Hepatocyte (in vitro differentiated cells): ENCODE data around the gene FERMT3. TPM values are rescaled to one million over a fixed set of nuclear protein-coding genes. Genes with fewer than 3 reads are reported as not detected.
A peak's percentile ranks its signal among the peaks of the same experiment; 100 is the strongest.

Experiments used
- DNase-seq: peaks from one replicate; pipeline ENCODE4 v3.0.0-alpha.2; 2016; ENCODE audit warnings: low spot score
- H2AFZ ChIP-seq: fragments of 200-600 bp; sonication (generic); 2 replicates; pipeline ENCODE4 v1.6.0; 2016; ENCODE audit warnings: antibody characterized with exemption, mild to moderate bottlenecking
- H3K27ac ChIP-seq: fragments of 200-600 bp; sonication (generic); 2 replicates; pipeline ENCODE4 v1.5.1; 2016; ENCODE audit warnings: mild to moderate bottlenecking
- H3K27me3 ChIP-seq: fragments of 200-600 bp; sonication (generic); 2 replicates; pipeline ENCODE4 v1.6.1; 2016
- H3K36me3 ChIP-seq: fragments of 200-600 bp; sonication (generic); replicated peaks from 2 replicates; pipeline ENCODE4 v1.5.1; 2016; ENCODE audit warnings: low read depth; ENCODE audit not compliant: insufficient read depth
- H3K4me1 ChIP-seq: fragments of 200-600 bp; sonication (generic); 2 replicates; pipeline ENCODE4 v1.5.1; 2016; ENCODE audit warnings: mild to moderate bottlenecking, moderate library complexity; ENCODE audit not compliant: insufficient read depth
- H3K4me2 ChIP-seq: fragments of 200-600 bp; sonication (generic); 2 replicates; pipeline ENCODE4 v1.6.0; 2016
- H3K4me3 ChIP-seq: fragments of 200-600 bp; sonication (generic); 2 replicates; pipeline ENCODE4 v1.5.1; 2016; ENCODE audit warnings: mild to moderate bottlenecking
- H3K79me2 ChIP-seq: fragments of 200-600 bp; sonication (generic); 2 replicates; pipeline ENCODE4 v1.6.0; 2017; ENCODE audit warnings: mild to moderate bottlenecking
- H3K9me2 ChIP-seq: fragments of 200-600 bp; sonication (generic); replicated peaks from 2 replicates; pipeline ENCODE4 v1.6.0; 2017; ENCODE audit warnings: mild to moderate bottlenecking; ENCODE audit not compliant: insufficient read depth
- H3K9me3 ChIP-seq: fragments of 200-600 bp; sonication (generic); 2 replicates; pipeline ENCODE4 v1.5.1; 2016; ENCODE audit warnings: low read depth, mild to moderate bottlenecking
- H4K20me1 ChIP-seq: fragments of 200-600 bp; sonication (generic); 2 replicates; pipeline ENCODE4 v1.6.0; 2016; ENCODE audit warnings: mild to moderate bottlenecking; ENCODE audit not compliant: insufficient read depth, poor library complexity, severe bottlenecking
- EZH2 ChIP-seq: fragments of 200-600 bp; sonication (generic); IDR thresholded peaks from 2 replicates; pipeline ENCODE4 v1.6.1; 2016; ENCODE audit warnings: antibody characterized with exemption, mild to moderate bottlenecking, borderline replicate concordance
- EZH2phosphoT487 ChIP-seq: fragments of 200-600 bp; sonication (generic); IDR thresholded peaks from one replicate; pipeline ENCODE4 v1.6.1; 2018; ENCODE audit warnings: antibody characterized with exemption, mild to moderate bottlenecking, low read depth, moderate library complexity; ENCODE audit not compliant: unreplicated experiment, severe bottlenecking
- WGBS: methylation state at CpG from one replicate; pipeline ENCODE4 v1.1.6; 2016; ENCODE audit warnings: low lambda C conversion rate; ENCODE audit errors: missing lambda C conversion rate; 5-methylcytosine and 5-hydroxymethylcytosine counted together
- polyA plus RNA-seq: library from polyadenylated mRNA; unstranded; fragments of >200 nt; fragmentation: Nextera tagmentation; extraction: Ambion mirVana; gene quantifications from 2 replicates; pipeline ENCODE4 v1.2.1, GENCODE V29; 2016
- total RNA-seq: library from RNA; depleted of rRNA; stranded (reverse); fragments of >200 nt; gene quantifications from 2 replicates; pipeline ENCODE4 v1.2.3, GENCODE V29; 2014
- TF ChIP-seq, protein P1 (sequence below): fragments of 200-600 bp; sonication (generic); IDR thresholded peaks from 2 replicates; pipeline ENCODE4 v1.5.1; 2016; ENCODE audit warnings: antibody characterized with exemption, mild to moderate bottlenecking; ENCODE audit not compliant: poor library complexity

FERMT3 gene
- total and polyA plus RNA-seq, 2 experiments from 2014 or later = 1.6 TPM; not detected in 1

DNA sequence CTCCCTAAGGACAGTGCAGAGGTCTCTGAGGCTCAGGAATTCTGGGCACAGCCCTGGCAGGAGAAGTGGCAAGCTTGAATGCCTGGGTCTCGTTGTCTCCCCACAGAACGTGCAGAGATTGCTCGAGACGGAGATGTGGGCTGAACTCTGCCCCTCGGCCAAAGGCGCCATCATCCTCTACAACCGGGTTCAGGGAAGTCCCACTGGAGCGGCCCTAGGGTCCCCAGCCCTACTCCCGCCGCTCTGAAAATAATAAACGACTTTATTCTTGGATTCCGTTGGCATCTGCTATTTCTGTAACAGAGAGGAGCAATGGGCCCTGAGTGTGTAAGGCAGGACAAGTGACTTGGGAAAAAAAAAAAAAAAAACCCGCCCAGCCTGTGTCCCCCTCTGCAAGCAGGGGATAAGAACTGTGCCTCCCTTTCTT, 23.2 kb downstream of the FERMT3 start:
- WGBS = 60% methylated on average over 13 of the region's 13 CpGs

DNA sequence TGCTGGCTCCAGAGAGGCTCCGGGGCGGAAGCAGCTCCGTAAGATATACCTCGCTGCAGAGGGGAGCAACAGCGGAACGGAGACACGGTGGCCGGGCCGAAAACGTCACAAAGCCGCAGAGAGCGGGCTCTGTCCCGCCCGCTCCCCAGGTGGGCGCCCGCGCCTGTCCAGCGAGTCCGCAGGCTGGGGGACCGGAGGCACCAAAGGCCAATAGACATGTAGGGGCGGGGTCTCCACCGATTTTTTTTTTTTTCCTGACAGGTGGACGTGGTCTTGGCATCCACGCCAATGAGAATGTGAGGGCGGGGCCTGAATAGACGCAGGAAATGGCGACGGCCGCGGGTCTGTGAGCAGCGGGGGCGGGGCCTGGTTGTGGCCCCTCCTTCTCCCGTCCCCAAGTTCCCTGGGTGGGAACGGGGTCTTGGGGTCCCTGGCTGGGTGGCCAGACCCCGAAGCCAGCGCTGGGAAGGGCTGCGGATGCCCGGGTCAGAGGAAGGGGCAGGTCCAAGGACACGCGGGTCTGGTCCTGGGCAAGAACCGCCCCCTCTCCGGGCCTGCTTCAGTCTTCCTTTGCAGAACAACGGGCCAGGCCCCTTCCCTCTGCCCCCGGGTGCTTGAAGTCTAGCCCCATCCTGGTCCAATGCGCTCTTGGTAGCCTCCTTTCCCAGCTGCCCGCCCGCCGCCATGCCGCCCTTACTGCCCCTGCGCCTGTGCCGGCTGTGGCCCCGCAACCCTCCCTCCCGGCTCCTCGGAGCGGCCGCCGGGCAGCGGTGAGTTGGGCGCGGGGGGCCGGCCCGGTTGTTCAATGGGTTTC, 23.9 kb downstream of the FERMT3 start, which contains the start of gene DNAJC4:
Gene DNAJC4 (plus strand): TSS at position 378 of the 814 bp plus-strand sequence. CDS start 307 bp downstream, at position 685.
- peak within 1 kb of the TSS; percentile 97 for H3K4me2 ChIP-seq
- WGBS = under 1% methylated on average over 43 of the region's 62 CpGs
- peaks cover 15% of the 10 kb centered on the region for H3K4me1 ChIP-seq
- no peaks in the 10 kb centered on the region for H3K9me2 ChIP-seq
- no peaks in the 10 kb centered on the region for H3K27me3 ChIP-seq
- peak; percentile 96 for DNase-seq
- peak within 1 kb of the TSS; percentile 78 for H3K27ac ChIP-seq
- H3K36me3 ChIP-seq = no peaks in the 10 kb centered on the region
- H4K20me1 ChIP-seq = peaks cover 4% of the 10 kb centered on the region
- no peaks in the 10 kb centered on the region for H3K9me3 ChIP-seq
- H2AFZ ChIP-seq = peak within 1 kb of the TSS; percentile 55
- H3K79me2 ChIP-seq = peaks cover 40% of the 10 kb centered on the region
- no peak for TF ChIP-seq EZH2phosphoT487
- TF ChIP-seq, protein P1, sequence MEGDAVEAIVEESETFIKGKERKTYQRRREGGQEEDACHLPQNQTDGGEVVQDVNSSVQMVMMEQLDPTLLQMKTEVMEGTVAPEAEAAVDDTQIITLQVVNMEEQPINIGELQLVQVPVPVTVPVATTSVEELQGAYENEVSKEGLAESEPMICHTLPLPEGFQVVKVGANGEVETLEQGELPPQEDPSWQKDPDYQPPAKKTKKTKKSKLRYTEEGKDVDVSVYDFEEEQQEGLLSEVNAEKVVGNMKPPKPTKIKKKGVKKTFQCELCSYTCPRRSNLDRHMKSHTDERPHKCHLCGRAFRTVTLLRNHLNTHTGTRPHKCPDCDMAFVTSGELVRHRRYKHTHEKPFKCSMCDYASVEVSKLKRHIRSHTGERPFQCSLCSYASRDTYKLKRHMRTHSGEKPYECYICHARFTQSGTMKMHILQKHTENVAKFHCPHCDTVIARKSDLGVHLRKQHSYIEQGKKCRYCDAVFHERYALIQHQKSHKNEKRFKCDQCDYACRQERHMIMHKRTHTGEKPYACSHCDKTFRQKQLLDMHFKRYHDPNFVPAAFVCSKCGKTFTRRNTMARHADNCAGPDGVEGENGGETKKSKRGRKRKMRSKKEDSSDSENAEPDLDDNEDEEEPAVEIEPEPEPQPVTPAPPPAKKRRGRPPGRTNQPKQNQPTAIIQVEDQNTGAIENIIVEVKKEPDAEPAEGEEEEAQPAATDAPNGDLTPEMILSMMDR = no peak
- no peak for TF ChIP-seq EZH2
- peak within 1 kb of the TSS; percentile 68 for H3K4me3 ChIP-seq

More for the DNA sequence above, 23.2 kb downstream of the FERMT3 start:
- Histone ChIP-seq H3K36me3 (no peaks in the 10 kb centered on the region), H3K4me1 (peaks cover 22% of the 10 kb centered on the region), H3K9me2 (no peaks in the 10 kb centered on the region), H3K4me3 (peak overlapping the region; percentile 9), H3K27me3 (no peaks in the 10 kb centered on the region), H3K9me3 (no peaks in the 10 kb centered on the region), H4K20me1 (no peaks in the 10 kb centered on the region), H3K79me2 (peaks cover 39% of the 10 kb centered on the region), H3K4me2 (peak overlapping the region; percentile 97), H3K27ac (peak overlapping the region; percentile 45), H2AFZ (peak overlapping the region; percentile 14)
- TF ChIP-seq EZH2 = no peak
- TF ChIP-seq EZH2phosphoT487 = no peak
- TF ChIP-seq, protein P1 = no peak
- DNase-seq = no peak

DNA sequence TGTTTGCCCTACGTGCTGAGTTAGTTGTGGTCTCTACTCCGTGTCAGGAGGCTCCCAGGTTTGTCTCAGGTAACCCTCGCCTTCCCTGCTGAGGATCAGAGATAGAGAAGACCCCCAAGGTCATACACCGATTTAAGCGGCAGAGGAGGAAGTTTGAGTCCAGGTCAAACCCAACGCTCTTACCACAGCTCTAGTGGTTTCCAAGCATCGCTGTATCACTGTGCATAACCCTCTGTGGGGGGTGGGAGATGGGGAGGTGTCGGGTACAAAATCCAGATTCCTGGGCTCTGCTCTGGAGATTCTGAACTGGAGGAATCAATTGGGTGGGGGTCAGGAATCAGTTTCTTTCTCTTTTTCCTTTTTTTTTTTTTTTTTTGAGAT, 24.5 kb downstream of the FERMT3 start:
- Histone ChIP-seq H3K27ac (peak overlapping the region; percentile 78), H3K9me2 (no peaks in the 10 kb centered on the region), H3K9me3 (no peaks in the 10 kb centered on the region), H3K4me3 (peak overlapping the region; percentile 68), H2AFZ (peak overlapping the region; percentile 55), H3K36me3 (no peaks in the 10 kb centered on the region), H3K4me1 (peaks cover 14% of the 10 kb centered on the region), H3K27me3 (no peaks in the 10 kb centered on the region), H4K20me1 (peaks cover 10% of the 10 kb centered on the region), H3K4me2 (peak overlapping the region; percentile 97), H3K79me2 (peaks cover 42% of the 10 kb centered on the region)
- no peak for DNase-seq
- WGBS = 8% methylated on average over 8 of the region's 8 CpGs
- TF ChIP-seq EZH2phosphoT487 (no peak), EZH2 (no peak)
- TF ChIP-seq, protein P1 = no peak
